Amniotic epithelial cell (primary cell): ENCODE data around the gene C19orf73.
"Not testable (repeated sequence)": the region's sequence is repeated elsewhere in the genome, so short reads cannot be mapped to it uniquely, and the experiment has no call there.

Source experiments
- DNase-seq: peaks from one replicate; pipeline ENCODE4 v3.0.0-alpha.2; 2010; ENCODE audit warnings: low read depth

The C19orf73 gene

DNA sequence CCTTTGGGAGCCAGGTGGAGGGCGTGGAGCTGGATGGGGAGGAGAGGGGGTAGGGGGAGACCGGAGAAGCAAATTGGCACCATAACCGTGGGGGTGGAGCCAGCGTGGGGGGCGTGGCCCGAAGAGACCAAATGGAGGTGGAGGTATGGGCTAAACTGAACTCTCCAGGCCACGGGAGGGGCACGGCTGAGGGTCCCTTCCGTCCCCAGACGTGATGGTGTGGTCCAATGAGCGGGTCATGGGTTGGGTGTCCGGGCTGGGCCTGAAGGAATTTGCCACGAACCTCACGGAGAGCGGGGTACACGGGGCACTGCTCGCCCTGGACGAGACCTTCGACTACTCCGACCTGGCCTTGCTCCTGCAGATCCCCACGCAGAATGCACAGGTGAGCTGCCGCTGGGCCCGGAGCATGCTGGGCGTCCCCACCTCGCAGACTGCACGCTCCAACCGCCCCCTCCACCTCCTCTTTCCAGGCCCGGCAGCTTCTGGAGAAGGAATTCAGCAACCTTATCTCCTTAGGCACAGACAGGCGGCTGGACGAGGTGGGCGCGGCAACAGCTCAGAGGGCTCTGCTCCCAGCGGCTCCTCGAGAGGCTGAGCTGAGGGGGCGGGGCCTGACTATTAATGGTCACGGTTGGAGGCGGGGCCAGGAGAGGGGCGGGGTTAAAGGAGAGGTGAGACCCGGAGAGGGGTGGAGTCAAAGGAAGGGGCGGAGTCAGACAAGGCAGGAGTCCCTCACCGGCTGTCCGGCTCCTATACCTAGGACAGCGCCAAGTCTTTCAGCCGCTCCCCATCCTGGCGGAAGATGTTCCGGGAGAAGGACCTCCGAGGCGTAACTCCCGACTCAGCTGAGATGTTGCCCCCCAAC, 30.1 kb upstream of the C19orf73 start:
- DNase-seq, result peak; percentile 88

DNA sequence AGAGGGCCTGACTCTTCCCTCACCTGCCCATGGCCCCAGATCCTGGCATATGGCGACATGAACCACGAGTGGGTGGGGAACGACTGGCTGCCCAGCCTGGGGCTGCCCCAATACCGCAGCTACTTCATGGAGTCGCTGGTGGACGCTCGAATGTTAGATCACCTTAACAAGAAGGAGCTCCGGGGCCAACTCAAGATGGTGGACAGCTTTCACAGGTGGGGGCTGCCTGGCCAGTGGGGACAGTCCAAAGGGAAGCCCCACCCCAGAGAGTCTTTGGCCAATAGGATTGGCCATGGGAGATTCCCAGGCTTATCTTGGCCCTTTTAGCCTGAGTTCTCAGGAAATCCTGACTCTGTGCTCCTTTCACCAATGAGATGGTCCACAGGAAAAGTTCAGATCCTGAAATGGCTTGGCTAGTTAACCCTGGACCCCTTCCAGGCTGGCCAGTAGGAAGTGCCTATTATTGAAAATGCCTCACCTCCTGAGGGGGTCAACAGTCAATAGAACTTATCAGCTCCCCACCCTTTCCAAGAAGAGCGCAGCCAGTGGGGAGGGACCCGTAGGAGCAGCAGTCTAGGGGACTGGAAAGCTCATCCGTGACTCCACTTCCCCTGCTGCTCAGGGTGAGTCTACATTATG, 29.2 kb upstream of the C19orf73 start:
- DNase-seq, result no peak

DNA sequence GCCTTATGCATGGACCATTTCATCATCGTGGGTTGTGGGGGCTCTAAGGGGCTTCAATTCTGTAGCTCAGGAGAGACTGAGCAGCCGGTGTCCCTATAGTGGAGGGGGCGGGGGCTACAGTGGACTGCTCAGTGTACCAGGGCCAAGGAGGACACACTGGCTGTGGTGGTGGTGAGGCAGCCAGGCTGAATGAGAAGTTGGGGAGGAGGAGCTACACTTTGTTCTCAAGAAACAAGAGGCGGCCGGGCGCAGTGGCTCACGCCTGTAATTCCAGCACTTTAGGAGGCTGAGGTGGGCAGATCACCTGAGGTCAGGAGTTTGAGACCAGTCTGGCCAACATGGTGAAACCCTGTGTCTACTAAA, 27.4 kb upstream of the C19orf73 start:
- DNase-seq, result peak; percentile 35

DNA sequence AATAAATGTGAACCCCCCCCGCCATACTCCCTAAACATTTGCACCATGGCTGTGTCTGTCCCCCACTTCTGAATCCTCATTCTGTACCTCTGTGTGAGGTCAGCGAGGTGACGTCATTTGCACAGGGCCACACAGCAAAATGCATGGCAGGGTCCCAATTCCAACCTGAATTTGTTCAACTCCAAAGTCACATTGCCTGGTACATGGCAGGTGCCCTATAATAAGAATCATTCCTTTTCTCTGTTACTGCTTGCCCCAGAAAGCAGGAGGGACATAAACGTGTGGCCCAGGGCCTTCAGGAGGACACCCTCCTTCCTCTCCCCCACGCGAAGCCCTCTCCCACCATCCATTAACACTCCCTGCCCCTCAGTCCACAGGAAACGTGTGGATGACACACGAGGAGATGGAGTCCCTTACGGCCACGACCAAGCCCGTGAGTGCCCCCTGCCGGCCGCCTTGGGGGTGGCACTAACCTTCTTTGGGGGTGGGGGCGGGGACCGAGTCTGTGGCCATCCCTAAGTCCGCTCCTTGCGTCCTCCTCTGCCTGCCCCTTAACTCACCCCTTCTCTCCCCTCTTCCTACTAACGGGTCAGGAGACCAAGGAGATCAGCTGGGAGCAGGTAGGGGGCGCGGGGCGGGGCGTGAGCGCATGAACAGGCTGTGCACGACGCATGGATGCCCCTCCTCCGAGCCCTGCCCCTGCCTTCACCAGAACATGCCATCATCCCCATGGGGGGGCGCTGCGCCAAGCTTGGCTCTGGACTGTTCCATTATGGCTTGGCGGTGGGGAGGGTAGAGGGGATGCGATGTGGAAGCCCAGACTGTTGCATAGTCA, 26.8 kb upstream of the C19orf73 start:
- peak; percentile 73 for DNase-seq

DNA sequence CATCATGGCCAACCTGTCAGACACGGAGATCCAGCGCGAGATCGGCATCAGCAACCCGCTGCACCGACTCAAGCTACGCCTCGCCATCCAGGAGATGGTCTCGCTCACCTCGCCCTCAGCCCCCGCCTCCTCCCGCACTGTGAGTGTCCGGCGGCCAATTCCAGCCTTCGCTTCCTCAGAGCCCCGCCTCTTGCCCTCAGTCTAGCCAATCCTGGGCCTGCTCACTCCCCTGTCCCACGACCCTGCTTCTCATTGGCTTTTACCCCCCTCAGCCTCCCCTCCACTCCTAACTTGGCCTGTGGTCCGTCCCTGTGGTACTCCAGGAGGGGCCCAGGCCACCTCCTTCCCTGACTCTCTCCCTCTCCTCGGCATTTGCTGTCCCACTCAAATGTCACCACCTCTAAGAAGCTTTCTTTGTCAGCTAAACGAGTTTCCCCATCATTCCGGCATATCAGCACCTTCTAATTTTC, 24.0 kb upstream of the C19orf73 start:
- DNase-seq, result peak; percentile 88

DNA sequence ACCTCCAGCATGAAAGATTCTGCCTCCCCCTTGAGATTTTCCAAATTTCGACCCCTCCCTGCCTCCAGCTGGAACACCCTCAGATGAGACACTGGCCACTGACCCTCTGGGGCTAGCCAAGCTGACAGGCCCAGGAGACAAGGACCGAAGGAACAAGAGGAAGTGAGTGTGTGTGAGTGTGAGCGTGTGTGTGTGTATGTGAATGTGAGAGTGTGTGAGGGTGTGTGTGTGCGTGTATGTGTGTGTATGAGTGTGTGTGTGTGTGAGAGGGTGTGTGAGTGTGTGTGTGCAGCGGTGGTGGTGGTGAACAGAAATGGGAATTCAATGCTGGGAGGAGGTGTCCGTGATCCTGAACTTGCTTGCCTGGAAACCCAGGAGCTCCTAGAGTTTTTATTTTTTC, 22.4 kb upstream of the C19orf73 start:
- DNase-seq, result no peak

DNA sequence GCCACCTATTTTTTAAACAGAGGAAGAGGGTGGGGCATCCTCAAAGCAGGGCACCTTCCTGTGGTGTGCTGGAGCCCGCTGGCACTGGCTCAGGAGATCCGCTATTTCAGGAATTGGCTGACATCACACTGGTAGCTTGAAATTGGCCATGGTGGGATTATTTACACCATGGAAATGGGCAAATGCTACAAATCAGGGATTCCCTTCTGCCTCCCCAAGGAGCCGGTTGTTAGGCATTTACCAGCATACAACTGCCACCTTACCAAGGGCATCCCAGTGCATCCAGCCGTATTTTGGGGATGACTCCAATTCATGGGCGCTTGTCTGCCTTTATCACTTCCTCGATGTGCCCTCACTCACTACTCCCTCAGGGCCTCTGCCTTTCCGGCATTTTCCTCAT, 22.0 kb upstream of the C19orf73 start:
- DNase-seq, result no peak

DNA sequence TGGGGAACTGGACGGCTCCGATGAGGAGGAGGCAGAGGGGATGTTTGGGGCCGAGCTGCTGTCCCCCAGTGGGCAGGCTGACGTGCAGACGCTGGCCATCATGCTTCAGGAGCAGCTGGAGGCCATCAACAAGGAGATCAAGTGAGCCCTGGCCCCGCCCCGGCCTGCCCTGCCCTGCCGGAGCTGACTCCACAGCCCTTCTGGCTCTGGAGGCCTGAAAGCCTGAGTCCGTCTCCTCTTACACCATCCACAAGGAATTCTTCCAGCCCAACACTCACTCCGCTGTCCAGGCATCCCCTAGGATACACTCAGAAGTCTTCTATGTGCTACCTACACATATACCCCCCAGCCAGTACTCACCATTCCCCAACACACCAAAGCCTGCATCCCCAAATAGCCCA, 17.8 kb upstream of the C19orf73 start:
- DNase-seq, result peak; percentile 63

DNA sequence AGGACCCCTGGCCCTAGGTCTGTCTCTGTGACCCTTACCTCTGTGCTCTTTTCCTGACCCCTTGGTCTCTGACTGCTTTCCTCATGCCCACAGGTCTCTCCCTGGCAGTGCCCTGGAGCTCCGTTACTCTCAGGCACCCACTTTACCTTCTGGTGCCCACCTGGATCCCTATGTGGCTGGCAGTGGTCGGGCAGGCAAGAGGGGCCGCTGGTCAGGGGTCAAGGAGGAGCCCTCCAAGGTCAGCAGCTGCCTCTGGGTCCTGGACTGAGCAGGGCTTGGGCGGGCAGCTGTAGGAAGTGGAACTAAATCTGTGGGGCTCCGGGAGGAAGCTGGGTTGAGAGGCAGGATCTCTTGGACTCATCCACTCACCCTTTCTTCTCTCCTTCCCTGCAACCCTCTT, 16.7 kb upstream of the C19orf73 start:
- no peak for DNase-seq

DNA sequence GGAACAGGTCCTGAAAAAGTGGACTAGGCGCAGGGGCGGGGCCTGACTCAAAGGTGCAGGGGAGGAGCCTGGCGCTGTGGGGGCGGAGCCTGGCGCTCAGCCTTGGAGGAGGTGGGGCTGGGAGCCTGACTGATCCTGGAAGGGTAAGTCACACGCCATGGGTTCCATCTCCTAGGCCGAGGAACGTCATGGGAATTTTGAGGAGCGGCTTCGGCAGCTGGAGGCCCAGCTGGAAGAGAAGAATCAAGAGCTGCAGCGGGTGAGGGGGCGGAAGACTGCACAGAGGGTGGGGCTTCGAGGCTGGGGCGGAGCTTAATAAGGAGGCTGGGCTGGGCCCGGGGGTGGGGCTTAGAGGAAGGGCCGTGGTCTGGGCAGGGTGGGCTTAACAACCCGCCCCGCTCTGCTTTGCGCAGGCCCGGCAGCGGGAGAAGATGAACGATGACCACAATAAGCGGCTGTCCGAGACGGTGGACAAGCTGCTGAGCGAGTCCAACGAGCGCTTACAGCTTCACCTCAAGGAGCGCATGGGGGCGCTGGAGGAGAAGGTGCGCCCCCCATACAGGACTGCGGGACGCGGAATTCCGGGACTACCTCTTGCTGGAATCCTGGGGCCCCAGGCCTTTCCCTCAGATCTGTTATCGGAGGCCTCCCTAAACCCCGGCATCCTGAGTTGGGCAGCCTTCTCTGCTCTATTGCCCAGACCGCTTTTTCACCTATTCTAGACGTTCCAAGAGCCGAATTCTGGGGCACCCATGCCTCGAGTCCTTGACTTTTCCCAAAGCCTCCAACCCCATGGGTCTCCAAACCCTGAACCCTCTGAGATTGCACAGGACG, 14.9 kb upstream of the C19orf73 start:
- peak; percentile 45 for DNase-seq

DNA sequence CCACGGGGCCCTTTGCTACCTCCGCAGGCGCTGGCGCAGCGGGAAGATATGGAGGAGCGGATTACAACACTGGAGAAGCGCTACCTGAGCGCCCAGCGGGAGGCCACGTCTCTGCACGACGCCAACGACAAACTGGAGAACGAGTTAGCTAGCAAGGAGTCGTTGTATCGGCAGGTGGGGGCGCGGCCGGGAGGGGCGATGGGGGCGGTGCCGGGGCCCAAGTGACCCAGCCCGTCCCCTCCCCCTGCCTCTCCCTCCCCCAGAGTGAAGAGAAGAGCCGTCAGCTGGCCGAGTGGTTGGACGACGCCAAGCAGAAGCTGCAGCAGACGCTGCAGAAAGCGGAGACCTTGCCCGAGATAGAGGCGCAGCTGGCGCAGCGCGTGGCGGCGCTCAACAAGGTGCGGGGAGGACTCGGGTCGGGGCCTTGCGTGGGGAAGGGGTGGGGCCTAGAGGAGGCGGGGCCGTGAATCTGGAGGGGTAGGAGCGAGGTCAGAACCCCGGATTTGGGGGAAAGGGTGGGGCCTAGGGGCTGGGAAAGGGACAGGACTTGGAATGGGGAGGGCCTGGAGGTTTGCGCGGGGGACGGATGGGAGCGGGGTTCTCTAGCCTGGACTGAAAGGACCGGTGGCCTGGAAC, 14.1 kb upstream of the C19orf73 start:
- DNase-seq, result no peak

DNA sequence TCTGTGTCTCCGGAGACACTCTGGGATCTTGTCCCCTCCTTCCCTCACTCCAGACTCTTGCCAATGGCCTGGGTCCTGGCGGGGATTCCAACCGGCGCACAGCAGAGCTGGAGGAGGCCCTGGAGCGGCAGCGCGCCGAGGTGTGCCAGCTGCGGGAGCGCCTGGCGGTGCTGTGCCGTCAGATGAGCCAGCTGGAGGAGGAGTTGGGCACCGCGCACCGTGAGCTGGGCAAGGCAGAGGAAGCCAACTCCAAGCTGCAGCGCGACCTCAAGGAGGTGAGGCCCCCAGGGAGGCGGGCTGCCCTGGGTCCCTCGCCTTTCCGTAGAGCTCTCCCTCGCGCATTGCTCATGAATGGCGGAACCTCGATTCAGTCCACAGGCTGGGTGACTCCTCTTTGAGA, 11.4 kb upstream of the C19orf73 start:
- DNase-seq, result no peak

DNA sequence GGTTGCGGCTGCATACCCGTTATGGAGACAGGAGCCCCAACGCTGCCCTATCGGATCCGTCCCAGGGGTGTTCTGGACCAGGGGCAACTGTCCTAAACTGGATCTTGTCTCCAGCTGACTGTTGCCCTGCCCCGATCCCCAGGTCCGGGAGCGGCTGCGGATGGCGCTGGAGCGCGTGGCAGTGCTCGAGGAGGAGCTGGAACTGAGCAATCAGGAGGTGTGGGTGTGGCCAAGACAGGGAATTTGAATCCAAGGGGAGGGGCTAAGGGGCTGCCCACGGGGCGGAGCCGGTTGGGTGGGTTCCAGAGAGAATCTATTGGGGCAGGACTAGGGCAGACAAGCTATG, 10.3 kb upstream of the C19orf73 start:
- no peak for DNase-seq

DNA sequence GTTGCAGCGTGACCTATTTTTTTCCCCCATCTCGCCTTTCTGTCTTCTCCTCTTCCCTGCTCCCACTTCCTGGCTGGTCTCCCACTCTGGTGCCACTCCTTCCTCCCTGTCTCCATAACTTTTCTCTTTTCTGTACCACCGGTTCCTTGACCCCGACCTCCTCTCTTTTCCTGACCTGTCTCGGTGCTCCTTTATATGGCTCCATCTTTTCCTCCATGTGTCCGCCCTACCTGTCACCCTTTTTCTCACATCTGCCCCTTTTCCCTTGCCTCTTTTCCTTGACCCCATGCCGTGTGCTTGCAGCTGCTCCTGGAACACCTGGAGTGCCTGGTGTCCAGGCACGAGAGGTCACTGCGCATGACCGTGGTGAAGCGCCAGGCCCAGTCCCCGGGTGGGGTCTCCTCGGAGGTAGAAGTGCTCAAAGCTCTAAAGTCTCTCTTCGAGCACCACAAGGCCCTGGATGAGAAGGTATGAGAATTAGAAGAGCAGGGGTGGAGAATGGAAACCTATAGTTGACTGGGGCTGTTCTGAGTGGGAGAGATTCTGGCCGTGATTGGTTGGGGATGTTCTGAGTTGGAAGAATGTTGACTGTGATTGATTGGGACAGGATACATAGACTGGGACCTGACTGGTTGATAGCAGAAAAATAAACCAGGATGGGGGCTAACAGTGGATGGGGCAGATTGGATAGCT, 9.7 kb upstream of the C19orf73 start:
- DNase-seq, result no peak

DNA sequence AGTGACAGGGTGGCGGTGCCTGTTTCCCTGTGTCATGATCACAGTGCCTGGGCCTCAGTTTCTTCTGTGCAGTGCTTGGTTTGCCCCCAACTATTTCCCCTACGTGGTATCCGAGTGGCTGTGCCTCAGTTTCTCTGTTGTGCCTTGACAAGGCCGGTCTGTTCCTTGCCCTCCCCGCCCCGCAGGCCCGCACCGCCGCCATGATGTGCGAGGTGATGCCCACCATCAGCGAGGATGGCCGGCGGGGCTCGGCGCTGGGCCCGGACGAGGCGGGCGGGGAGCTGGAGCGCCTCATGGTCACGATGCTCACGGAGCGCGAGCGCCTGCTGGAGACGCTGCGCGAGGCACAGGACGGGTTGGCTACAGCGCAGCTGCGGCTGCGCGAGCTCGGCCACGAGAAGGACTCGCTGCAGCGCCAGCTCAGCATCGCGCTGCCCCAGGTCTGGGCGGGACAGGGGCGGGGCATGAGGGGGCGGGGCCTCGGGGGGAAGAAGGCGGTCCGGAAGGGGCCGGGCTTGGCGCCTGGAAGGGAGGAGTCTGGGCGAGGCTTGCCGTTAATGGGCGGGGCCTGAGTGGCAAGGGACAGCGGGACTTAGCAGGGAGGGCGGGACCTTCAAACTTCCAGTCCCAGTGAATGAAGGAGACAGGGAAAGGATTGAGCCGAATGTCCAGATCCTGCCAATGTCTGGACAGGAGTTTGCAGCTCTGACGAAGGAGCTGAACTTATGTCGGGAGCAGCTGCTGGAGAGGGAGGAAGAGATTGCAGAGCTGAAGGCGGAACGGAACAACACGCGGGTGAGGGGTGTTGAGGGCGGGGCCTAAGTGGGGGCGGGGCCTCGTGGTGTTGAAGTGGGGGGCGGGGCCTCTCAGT, 9.0 kb upstream of the C19orf73 start:
- peak; percentile 92 for DNase-seq

DNA sequence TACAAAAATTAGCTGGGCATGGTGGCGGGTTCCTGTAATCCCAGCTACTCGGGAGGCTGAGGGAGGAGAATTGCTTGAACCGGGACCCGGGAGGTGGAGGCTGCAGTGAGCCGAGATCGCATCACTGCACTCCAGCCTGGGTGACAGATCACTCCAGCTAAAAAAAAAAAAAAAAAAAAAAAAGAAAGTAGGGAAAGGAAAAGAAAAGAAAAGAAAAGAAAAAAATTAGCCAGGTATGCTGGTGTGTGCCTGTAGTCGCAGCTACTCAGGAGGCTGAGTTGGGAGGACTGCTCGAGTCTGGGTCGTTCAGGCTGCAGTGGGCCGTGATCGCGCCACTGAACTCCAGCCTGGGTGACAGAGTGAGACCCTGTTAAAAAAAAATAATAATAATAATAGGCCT, 8.3 kb upstream of the C19orf73 start:
- not testable (repeated sequence) for DNase-seq

DNA sequence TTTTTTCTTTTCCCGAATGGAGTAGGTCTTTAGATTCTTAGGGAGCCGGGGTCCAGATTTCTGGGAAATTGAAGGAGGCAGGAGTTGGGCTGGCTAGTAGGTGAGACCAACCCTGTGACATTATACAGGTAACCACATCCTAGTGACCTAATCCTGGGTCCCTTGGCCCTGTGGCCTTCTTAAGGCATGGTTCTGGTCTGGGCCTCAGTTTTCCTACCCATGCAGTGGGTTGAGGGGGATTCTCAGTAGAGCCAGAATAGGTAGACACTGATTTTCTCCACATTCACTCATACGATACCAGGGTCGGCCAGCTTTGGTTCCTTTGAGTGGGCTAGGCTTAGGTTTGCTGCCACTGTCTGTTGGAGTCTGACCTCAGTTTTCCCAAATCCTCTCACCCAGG, 7.6 kb upstream of the C19orf73 start:
- DNase-seq, result no peak

DNA sequence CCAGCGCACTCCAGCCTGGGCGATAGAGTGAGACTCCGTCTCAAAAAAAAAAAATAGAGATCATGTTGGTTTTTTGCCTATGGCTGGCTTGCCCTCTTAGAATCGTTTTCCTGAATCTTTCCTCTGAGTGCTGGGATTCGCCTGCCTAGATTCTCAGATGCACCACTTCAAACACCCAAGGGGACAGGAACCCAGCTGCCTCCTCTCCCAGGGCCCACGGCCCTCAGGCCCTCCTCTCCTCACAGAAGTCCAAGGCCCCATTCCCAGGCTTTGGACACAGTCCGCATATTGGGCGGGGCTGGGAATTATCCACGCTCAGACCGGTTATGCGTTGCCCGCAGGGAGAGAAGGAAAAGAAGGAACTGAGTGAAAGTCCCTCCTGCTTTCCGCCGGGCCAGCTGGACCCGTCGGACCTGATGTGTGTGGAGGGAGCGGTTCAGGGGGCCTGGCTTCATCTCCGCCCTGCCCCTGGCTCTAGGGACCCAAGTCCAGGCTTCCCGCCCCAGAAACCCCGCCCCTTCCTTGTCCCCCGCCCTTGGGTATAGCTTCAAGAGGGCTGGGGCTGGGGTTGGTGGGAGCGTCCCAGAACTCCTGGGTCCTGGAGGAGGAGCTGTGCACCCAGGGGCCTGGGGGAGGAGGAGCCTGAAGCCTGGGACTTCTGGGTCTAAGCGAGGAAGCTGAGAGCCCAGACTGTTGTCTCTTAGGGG, 6.2 kb upstream of the C19orf73 start:
- DNase-seq, result no peak

DNA sequence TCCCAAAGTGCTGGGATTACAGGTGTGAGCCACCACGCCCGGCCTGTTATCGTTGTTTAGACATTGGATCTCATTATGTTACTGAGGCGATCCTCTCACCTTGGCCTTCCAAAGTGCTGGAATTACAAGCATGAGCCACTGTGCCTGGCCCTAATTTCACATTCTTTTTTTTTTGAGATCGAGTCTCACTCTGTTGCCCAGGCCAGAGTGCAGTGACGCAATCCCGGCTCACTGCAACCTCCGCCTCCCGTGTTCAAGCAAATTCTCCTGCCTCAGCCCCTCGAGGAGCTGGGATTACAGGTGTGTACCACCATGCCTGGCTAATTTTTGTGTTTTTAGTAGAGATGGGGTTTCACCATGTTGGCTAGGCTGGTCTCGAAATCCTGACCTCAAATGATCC, 4.3 kb upstream of the C19orf73 start:
- not testable (repeated sequence) for DNase-seq
